ENCODE data around the gene CLTRN. TPM values are rescaled to one million over a fixed set of nuclear protein-coding genes. Genes with fewer than 3 reads are reported as not detected.

Gene CLTRN
- total and polyA plus RNA-seq, 2 donors (not counting 1 experiment from before 2014, with no cell fraction given) = 0.50 to 0.51 TPM

GRCh38 chrX:15676886-15677285 is 12.3 kb upstream of the CLTRN start:
- no peak overlapping the region for H3K27ac ChIP-seq (ENCODE audit: insufficient read depth, low read length)
- no peaks in the 10 kb centered on the region for H3K9me3 ChIP-seq (ENCODE audit: control insufficient read depth, insufficient read depth, low read depth, low read length)
- no peak for TF ChIP-seq CTCF (conservative IDR thresholded peaks at IDR 0.05 in 1 of 2, IDR thresholded peaks at IDR 0.05 in 1 of 2; ENCODE audit: low read depth in 1 of 2, low read length in 2 of 2)
- TF ChIP-seq EZH2 (IDR thresholded peaks at IDR 0.05; ENCODE audit: low read length, missing control alignments) = no peak
- no peak overlapping the region for H3K9ac ChIP-seq (ENCODE audit: insufficient read depth, low read length)
- H3K79me2 ChIP-seq (ENCODE audit: control insufficient read depth, insufficient read depth, low read length) = peaks cover 41% of the 10 kb centered on the region
- no peak overlapping the region for H2AFZ ChIP-seq (ENCODE audit: low read length)
- peak overlapping the region; percentile 15 to 95 (median 83) for H3K4me3 ChIP-seq (replicated peaks in 1 of 4; ENCODE audit: control extremely low read depth in 1 of 4, insufficient read depth in 1 of 4, low read depth in 3 of 4, low read length in 4 of 4)
- peak overlapping the region; percentile 96 for H3K4me2 ChIP-seq (ENCODE audit: extremely low read depth, insufficient read depth, low read length)
- DNase-seq (ENCODE audit: low read depth in 2 of 2) = no peak
- no peaks in the 10 kb centered on the region for H3K4me1 ChIP-seq (ENCODE audit: control insufficient read depth, extremely low read depth, insufficient read depth, low read length)
- no peaks in the 10 kb centered on the region for H3K36me3 ChIP-seq (ENCODE audit: control insufficient read depth, insufficient read depth, low read length)
- no peaks in the 10 kb centered on the region for H4K20me1 ChIP-seq (ENCODE audit: control insufficient read depth, extremely low read depth, insufficient read depth, low read length)
- no peaks in the 10 kb centered on the region for H3K27me3 ChIP-seq (ENCODE audit: control insufficient read depth, insufficient read depth, low read length)

GRCh38 chrX:15675490-15675921 is 10.9 kb upstream of the CLTRN start:
- DNase-seq (ENCODE audit: low read depth in 2 of 2) = no peak
- Histone ChIP-seq H3K4me1 (ENCODE audit: control insufficient read depth, extremely low read depth, insufficient read depth, low read length) (no peaks in the 10 kb centered on the region), H3K9ac (ENCODE audit: insufficient read depth, low read length) (peak overlapping the region; percentile 99), H3K4me3 (replicated peaks in 1 of 4; ENCODE audit: control extremely low read depth in 1 of 4, insufficient read depth in 1 of 4, low read depth in 3 of 4, low read length in 4 of 4) (peak overlapping the region; percentile 75 to 100 (median 93)), H3K4me2 (ENCODE audit: extremely low read depth, insufficient read depth, low read length) (peak overlapping the region; percentile 96), H3K36me3 (ENCODE audit: control insufficient read depth, insufficient read depth, low read length) (no peaks in the 10 kb centered on the region), H3K27ac (ENCODE audit: insufficient read depth, low read length) (peak overlapping the region; percentile 99), H3K79me2 (ENCODE audit: control insufficient read depth, insufficient read depth, low read length) (peaks cover 39% of the 10 kb centered on the region), H4K20me1 (ENCODE audit: control insufficient read depth, extremely low read depth, insufficient read depth, low read length) (no peaks in the 10 kb centered on the region), H3K9me3 (ENCODE audit: control insufficient read depth, insufficient read depth, low read depth, low read length) (no peaks in the 10 kb centered on the region), H2AFZ (ENCODE audit: low read length) (peak overlapping the region; percentile 98), H3K27me3 (ENCODE audit: control insufficient read depth, insufficient read depth, low read length) (no peaks in the 10 kb centered on the region)
- TF ChIP-seq CTCF (conservative IDR thresholded peaks at IDR 0.05 in 1 of 2, IDR thresholded peaks at IDR 0.05 in 1 of 2; ENCODE audit: low read depth in 1 of 2, low read length in 2 of 2) (no peak), EZH2 (IDR thresholded peaks at IDR 0.05; ENCODE audit: low read length, missing control alignments) (no peak)

- Histone ChIP-seq H3K27ac (ENCODE audit: insufficient read depth, low read length) (peak overlapping the region; percentile 99), H3K4me2 (ENCODE audit: extremely low read depth, insufficient read depth, low read length) (peak overlapping the region; percentile 70), H4K20me1 (ENCODE audit: control insufficient read depth, extremely low read depth, insufficient read depth, low read length) (no peaks in the 10 kb centered on the region), H3K4me3 (replicated peaks in 1 of 4; ENCODE audit: control extremely low read depth in 1 of 4, insufficient read depth in 1 of 4, low read depth in 3 of 4, low read length in 4 of 4) (peak overlapping the region; percentile 75 to 100 (median 93)), H3K79me2 (ENCODE audit: control insufficient read depth, insufficient read depth, low read length) (peaks cover 37% of the 10 kb centered on the region), H3K4me1 (ENCODE audit: control insufficient read depth, extremely low read depth, insufficient read depth, low read length) (no peaks in the 10 kb centered on the region), H3K9ac (ENCODE audit: insufficient read depth, low read length) (peak overlapping the region; percentile 99), H3K9me3 (ENCODE audit: control insufficient read depth, insufficient read depth, low read depth, low read length) (no peaks in the 10 kb centered on the region), H2AFZ (ENCODE audit: low read length) (peak overlapping the region; percentile 98), H3K36me3 (ENCODE audit: control insufficient read depth, insufficient read depth, low read length) (no peaks in the 10 kb centered on the region), H3K27me3 (ENCODE audit: control insufficient read depth, insufficient read depth, low read length) (no peaks in the 10 kb centered on the region)
- DNase-seq (ENCODE audit: low read depth in 2 of 2) = peak; percentile 94 to 95
- TF ChIP-seq EZH2 (IDR thresholded peaks at IDR 0.05; ENCODE audit: low read length, missing control alignments) = no peak
- TF ChIP-seq CTCF (conservative IDR thresholded peaks at IDR 0.05 in 1 of 2, IDR thresholded peaks at IDR 0.05 in 1 of 2; ENCODE audit: low read depth in 1 of 2, low read length in 2 of 2) = no peak
Observed at GRCh38 chrX:15674841-15675489, 10.4 kb upstream of the CLTRN start.

Measured in fibroblast of lung (primary cell).